Measurements from ENCODE around the gene RAET1L. TPM values are rescaled to one million over a fixed set of nuclear protein-coding genes. Genes with fewer than 3 reads are reported as not detected.

RAET1L gene
- total RNA-seq, 1 experiment from 2014 or later, result not detected

- H3K27ac ChIP-seq (ENCODE audit: low read length), result no peak overlapping the region
- peaks cover 5% of the 10 kb centered on the region; the same call in 1 of the 2 replicates for H3K27me3 ChIP-seq (ENCODE audit: control insufficient read depth, insufficient read depth, low read length)
- ChIA-PET CTCF (no interaction called here), POLR2A (no interaction called here)
- intact Hi-C loops (cut with micrococcal nuclease; ENCODE audit: unreplicated experiment) (no loop called here), in situ Hi-C loops (cut with HindIII; ENCODE audit: low pct_unique_long_range_greater_than_20kb, low sequenced_read_pairs) (no loop called here)
- TF ChIP-seq CTCF (IDR thresholded peaks at IDR 0.05) (no peak), SIN3A (IDR thresholded peaks at IDR 0.05; ENCODE audit: borderline replicate concordance, insufficient read depth, low read depth, low read length) (no peak), REST (IDR thresholded peaks at IDR 0.05; ENCODE audit: insufficient read depth in 1 of 2, low read depth in 2 of 2, low read length in 1 of 2) (no peak), TCF7L2 (IDR thresholded peaks at IDR 0.05; ENCODE audit: low read depth, low read length) (no peak), POLR2AphosphoS5 (IDR thresholded peaks at IDR 0.05; ENCODE audit: low read depth, low read length) (no peak)
- H3K4me1 ChIP-seq (ENCODE audit: control insufficient read depth, insufficient read depth, low read length), result peaks cover 8% of the 10 kb centered on the region; the same call in 1 of the 2 replicates
- H3K36me3 ChIP-seq (ENCODE audit: control insufficient read depth, insufficient read depth, low read length), result no peaks in the 10 kb centered on the region
- ATAC-seq (no peak), DNase-seq (ENCODE audit: low read depth, low spot score) (no peak)
- BruUV-seq (replicated peaks), result no TSS peak
- no peak overlapping the region for H3K4me3 ChIP-seq (ENCODE audit: low read depth in 2 of 2, low read length in 2 of 2)
- no peaks in the 10 kb centered on the region for H3K9me3 ChIP-seq (ENCODE audit: control insufficient read depth, insufficient read depth, low read depth, low read length)
These were observed 3.5 kb upstream of the RAET1L start for GRCh38 chr6:150028799-150029198.

GRCh38 chr6:150027806-150028565, 2.7 kb upstream of the RAET1L start:
- Histone ChIP-seq H3K9me3 (ENCODE audit: control insufficient read depth, insufficient read depth, low read depth, low read length) (no peaks in the 10 kb centered on the region), H3K4me3 (ENCODE audit: low read depth in 2 of 2, low read length in 2 of 2) (no peak overlapping the region), H3K36me3 (ENCODE audit: control insufficient read depth, insufficient read depth, low read length) (no peaks in the 10 kb centered on the region), H3K27me3 (ENCODE audit: control insufficient read depth, insufficient read depth, low read length) (peaks cover 5% of the 10 kb centered on the region; the same call in 1 of the 2 replicates), H3K4me1 (ENCODE audit: control insufficient read depth, insufficient read depth, low read length) (peaks cover 8% of the 10 kb centered on the region; the same call in 1 of the 2 replicates), H3K27ac (ENCODE audit: low read length) (no peak overlapping the region)
- ChIA-PET POLR2A (no interaction called here), CTCF (no interaction called here)
- intact Hi-C loops (cut with micrococcal nuclease; ENCODE audit: unreplicated experiment) (no loop called here), in situ Hi-C loops (cut with HindIII; ENCODE audit: low pct_unique_long_range_greater_than_20kb, low sequenced_read_pairs) (no loop called here)
- TF ChIP-seq SIN3A (IDR thresholded peaks at IDR 0.05; ENCODE audit: borderline replicate concordance, insufficient read depth, low read depth, low read length) (no peak), CTCF (IDR thresholded peaks at IDR 0.05) (no peak), REST (IDR thresholded peaks at IDR 0.05; ENCODE audit: insufficient read depth in 1 of 2, low read depth in 2 of 2, low read length in 1 of 2) (no peak), TCF7L2 (IDR thresholded peaks at IDR 0.05; ENCODE audit: low read depth, low read length) (no peak), POLR2AphosphoS5 (IDR thresholded peaks at IDR 0.05; ENCODE audit: low read depth, low read length) (no peak)
- BruUV-seq (replicated peaks), result no TSS peak
- no peak for DNase-seq (ENCODE audit: low read depth, low spot score)
- ATAC-seq, result no peak

Data from Panc1 (cell line).